Endodermal cell (in vitro differentiated cells): Measurements from ENCODE around the gene GRB14. TPM values are rescaled to one million over a fixed set of nuclear protein-coding genes. Genes with fewer than 3 reads are reported as not detected.

ENCODE experiments used
- DNase-seq: peaks from one replicate; pipeline ENCODE4 v3.0.0-alpha.2; 2017
- H3K27ac ChIP-seq: 2 replicates; pipeline ENCODE4 v1.5.1; 2013; ENCODE audit warnings: mild to moderate bottlenecking, low read depth, low read length, moderate library complexity
- H3K27me3 ChIP-seq: 2 replicates; pipeline ENCODE4 v1.6.1; 2013; ENCODE audit warnings: mild to moderate bottlenecking, low read length, moderate library complexity; ENCODE audit not compliant: insufficient read depth, control insufficient read depth, poor library complexity, severe bottlenecking
- H3K36me3 ChIP-seq: 2 replicates; pipeline ENCODE4 v1.7.0; 2013; ENCODE audit warnings: mild to moderate bottlenecking, low read length, moderate library complexity; ENCODE audit not compliant: control insufficient read depth, insufficient read depth
- H3K4me1 ChIP-seq: one replicate; pipeline ENCODE4 v1.7.0; 2013; ENCODE audit warnings: low read length; ENCODE audit not compliant: control insufficient read depth, insufficient read depth
- H3K4me3 ChIP-seq: 2 replicates; pipeline ENCODE4 v1.5.1; 2013; ENCODE audit warnings: mild to moderate bottlenecking, low read length, moderate library complexity
- H3K9ac ChIP-seq: 2 replicates; pipeline ENCODE4 v1.6.1; 2013; ENCODE audit warnings: mild to moderate bottlenecking, low read length, moderate library complexity; ENCODE audit not compliant: poor library complexity, severe bottlenecking; ENCODE audit errors: extremely low read depth
- H3K9me3 ChIP-seq: 2 replicates; pipeline ENCODE4 v1.6.1; 2013; ENCODE audit warnings: mild to moderate bottlenecking, low read length, moderate library complexity; ENCODE audit not compliant: control insufficient read depth
- H3K27ac Mint-ChIP-seq: 2 replicates; pipeline ENCODE4 v1.8.0; 2020; ENCODE audit warnings: mixed read lengths
- H3K27me3 Mint-ChIP-seq: 2 replicates; pipeline ENCODE4 v1.8.0; 2021; ENCODE audit warnings: mild to moderate bottlenecking, mixed read lengths; ENCODE audit not compliant: insufficient read depth
- H3K36me3 Mint-ChIP-seq: 2 replicates; pipeline ENCODE4 v1.8.0; 2020; ENCODE audit warnings: low read depth, mixed read lengths
- H3K4me1 Mint-ChIP-seq: 2 replicates; pipeline ENCODE4 v1.8.0; 2020; ENCODE audit warnings: mixed read lengths
- H3K4me3 Mint-ChIP-seq: 2 replicates; pipeline ENCODE4 v1.8.0; 2020; ENCODE audit warnings: mild to moderate bottlenecking, moderate library complexity, mixed read lengths
- H3K9me3 Mint-ChIP-seq: 2 replicates; pipeline ENCODE4 v1.8.0; 2020; ENCODE audit warnings: mild to moderate bottlenecking, mixed read lengths
- WGBS, 2 experiments: methylation state at CpG; one replicate each; pipeline versions ENCODE4 v1.1.5 to v1.1.7; 2013; ENCODE audit warnings: missing lambda C conversion rate in 2 of 2, mixed read lengths in 1 of 2; ENCODE audit not compliant: insufficient coverage in 1 of 2, insufficient read length in 1 of 2; 5-methylcytosine and 5-hydroxymethylcytosine counted together
- total RNA-seq, 2 donors: library from RNA; stranded (reverse); fragmentation: NEBNext Ultra II Directional in 1 of 2; extraction: Animal tissue kit (Norgen Biotek cat#: 25700) in 1 of 2; gene quantifications; 2 replicates in 1 of 2; 3 replicates in 1 of 2; pipeline ENCODE4 v1.2.1, GENCODE V29; 2021
- TF ChIP-seq, protein P1 (sequence below): fragments of 200-600 bp; sonication (generic); conservative IDR thresholded peaks from 2 replicates; pipeline ENCODE4 v1.5.0; 2021; ENCODE audit warnings: antibody characterized with exemption, mild to moderate bottlenecking

GRB14 gene
- total RNA-seq, 2 donors from 2014 or later: 16.5 to 21.4 TPM

DNA sequence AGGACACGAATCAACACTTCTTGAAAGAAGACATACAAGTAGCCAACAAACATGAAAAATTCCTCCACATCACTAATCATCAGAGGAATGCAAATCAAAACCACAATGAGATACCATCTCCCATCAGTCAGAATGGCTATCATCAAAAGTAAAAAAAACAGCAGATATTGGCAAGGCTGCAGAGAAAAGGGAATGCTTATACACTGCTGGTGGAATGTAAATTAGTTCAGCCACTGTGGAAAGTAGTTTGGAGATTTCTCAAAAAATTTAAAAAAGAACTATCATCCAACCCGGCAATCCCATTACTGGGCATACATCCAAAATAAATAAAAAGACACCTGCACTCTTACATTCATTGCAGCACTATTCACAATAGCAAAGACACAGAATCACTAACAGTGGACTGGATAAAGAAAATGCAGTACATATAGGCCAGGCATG lies 78.7 kb downstream of the GRB14 start:
- DNase-seq: no peak
- WGBS, 2 experiments: 87 to 100% methylated on average over 1 to 2 of the region's 2 CpGs
- Histone ChIP-seq H3K4me1 (no peaks in the 10 kb centered on the region), H3K27ac (no peak overlapping the region), H3K9me3 (peaks cover 9% of the 10 kb centered on the region), H3K4me3 (no peak overlapping the region), H3K9ac (no peak overlapping the region), H3K36me3 (no peaks in the 10 kb centered on the region), H3K27me3 (no peaks in the 10 kb centered on the region)
- Mint-ChIP-seq H3K36me3 (peaks cover 16% of the 10 kb centered on the region), H3K27me3 (no peaks in the 10 kb centered on the region), H3K9me3 (peaks cover 8% of the 10 kb centered on the region), H3K4me1 (peaks cover 3% of the 10 kb centered on the region), H3K4me3 (no peak overlapping the region), H3K27ac (no peak overlapping the region)
- TF ChIP-seq, protein P1, sequence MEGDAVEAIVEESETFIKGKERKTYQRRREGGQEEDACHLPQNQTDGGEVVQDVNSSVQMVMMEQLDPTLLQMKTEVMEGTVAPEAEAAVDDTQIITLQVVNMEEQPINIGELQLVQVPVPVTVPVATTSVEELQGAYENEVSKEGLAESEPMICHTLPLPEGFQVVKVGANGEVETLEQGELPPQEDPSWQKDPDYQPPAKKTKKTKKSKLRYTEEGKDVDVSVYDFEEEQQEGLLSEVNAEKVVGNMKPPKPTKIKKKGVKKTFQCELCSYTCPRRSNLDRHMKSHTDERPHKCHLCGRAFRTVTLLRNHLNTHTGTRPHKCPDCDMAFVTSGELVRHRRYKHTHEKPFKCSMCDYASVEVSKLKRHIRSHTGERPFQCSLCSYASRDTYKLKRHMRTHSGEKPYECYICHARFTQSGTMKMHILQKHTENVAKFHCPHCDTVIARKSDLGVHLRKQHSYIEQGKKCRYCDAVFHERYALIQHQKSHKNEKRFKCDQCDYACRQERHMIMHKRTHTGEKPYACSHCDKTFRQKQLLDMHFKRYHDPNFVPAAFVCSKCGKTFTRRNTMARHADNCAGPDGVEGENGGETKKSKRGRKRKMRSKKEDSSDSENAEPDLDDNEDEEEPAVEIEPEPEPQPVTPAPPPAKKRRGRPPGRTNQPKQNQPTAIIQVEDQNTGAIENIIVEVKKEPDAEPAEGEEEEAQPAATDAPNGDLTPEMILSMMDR: no peak

DNA sequence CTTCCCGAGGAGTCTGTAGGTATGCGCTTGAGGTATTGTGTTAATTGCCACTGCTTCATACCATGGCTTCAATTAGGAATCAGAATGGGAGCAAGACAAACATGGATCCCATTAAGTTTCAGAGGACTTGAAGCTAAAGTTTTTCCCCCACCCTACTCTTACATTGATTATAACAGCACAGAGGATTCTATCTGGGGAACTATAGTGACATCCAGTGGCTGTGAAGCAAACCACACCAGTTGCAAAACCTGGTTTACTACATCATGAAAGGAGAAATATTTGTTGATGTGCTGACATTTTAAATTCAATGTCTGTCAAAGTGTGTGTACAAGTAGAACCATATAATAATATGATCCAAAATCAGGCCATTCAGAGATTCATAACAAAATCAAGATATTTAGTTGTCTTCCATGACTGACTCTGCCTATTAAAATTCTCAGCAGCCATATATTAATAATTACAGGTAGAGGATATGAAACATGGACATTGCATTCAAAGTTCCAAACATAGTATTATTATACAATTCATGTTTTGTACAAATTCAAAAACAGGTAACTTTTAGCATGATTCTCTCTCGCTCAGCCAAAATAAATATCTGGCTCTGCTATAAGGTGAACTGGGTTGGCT lies 82.9 kb downstream of the GRB14 start:
- Mint-ChIP-seq H3K27me3 (no peaks in the 10 kb centered on the region), H3K36me3 (peaks cover 1% of the 10 kb centered on the region), H3K4me3 (no peak overlapping the region), H3K27ac (no peak overlapping the region), H3K4me1 (peaks cover 16% of the 10 kb centered on the region), H3K9me3 (no peaks in the 10 kb centered on the region)
- H3K4me1 ChIP-seq: peaks cover 5% of the 10 kb centered on the region
- H3K27ac ChIP-seq: no peak overlapping the region
- no peaks in the 10 kb centered on the region for H3K9me3 ChIP-seq
- TF ChIP-seq, protein P1: peak; percentile 86
- WGBS, 2 experiments: 95 to 96% methylated on average over 3 of the region's 3 CpGs
- no peak overlapping the region for H3K9ac ChIP-seq
- no peaks in the 10 kb centered on the region for H3K27me3 ChIP-seq
- no peaks in the 10 kb centered on the region for H3K36me3 ChIP-seq
- DNase-seq: no peak
- H3K4me3 ChIP-seq: no peak overlapping the region

DNA sequence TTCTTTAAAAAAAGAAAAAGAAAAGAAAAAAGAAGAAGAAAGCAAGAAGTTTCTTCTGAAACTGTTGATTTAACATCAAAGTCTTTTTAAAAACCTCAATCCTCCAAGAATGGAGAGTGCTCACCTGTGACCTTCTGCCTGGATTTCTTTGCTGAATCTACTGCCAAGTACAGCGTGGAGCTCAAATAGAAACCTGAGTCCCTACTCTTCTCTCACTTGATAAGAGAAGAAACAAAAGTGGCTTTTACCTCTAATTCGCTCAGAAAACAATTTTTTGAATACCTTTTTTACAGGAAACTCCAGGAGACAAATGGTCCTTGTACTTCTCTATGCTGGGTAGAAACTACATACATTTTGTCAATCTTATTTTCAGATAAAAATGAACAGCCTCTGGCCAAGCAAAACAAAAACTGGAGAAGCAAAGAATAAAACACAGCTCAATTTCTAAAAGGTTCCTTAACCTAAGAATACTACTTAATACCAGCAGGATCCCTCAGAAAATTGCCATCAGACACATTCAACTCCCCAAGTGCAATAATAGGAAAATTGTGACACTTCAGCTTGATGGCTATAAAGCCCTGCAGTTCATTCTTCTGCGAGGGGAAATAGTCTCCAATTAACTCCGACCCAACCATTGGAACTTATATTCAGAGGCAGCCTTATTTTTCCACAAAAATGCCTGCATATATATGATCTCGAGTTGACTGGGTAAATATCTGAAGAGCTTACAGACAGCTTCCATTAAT lies 85.8 kb downstream of the GRB14 start:
- WGBS, 2 experiments: 83% methylated on average over 4 to 5 of the region's 5 CpGs
- H3K36me3 ChIP-seq: no peaks in the 10 kb centered on the region
- no peak overlapping the region for H3K9ac ChIP-seq
- peak overlapping the region; percentile 28 for H3K4me3 ChIP-seq
- Mint-ChIP-seq H3K4me1 (peaks cover 16% of the 10 kb centered on the region), H3K4me3 (no peak overlapping the region), H3K27ac (no peak overlapping the region), H3K9me3 (no peaks in the 10 kb centered on the region), H3K36me3 (no peaks in the 10 kb centered on the region), H3K27me3 (no peaks in the 10 kb centered on the region)
- H3K27me3 ChIP-seq: no peaks in the 10 kb centered on the region
- H3K4me1 ChIP-seq: peaks cover 11% of the 10 kb centered on the region
- H3K27ac ChIP-seq: no peak overlapping the region
- no peak for DNase-seq
- no peaks in the 10 kb centered on the region for H3K9me3 ChIP-seq
- TF ChIP-seq, protein P1: no peak
